ENCODE data around the gene BIN2. TPM values are rescaled to one million over a fixed set of nuclear protein-coding genes. Genes with fewer than 3 reads are reported as not detected.
"Not testable (repeated sequence)": the region's sequence is repeated elsewhere in the genome, so short reads cannot be mapped to it uniquely, and the experiment has no call there.

Gene BIN2
- total RNA-seq, 1 experiment from 2014 or later = 0.14 TPM

DNA sequence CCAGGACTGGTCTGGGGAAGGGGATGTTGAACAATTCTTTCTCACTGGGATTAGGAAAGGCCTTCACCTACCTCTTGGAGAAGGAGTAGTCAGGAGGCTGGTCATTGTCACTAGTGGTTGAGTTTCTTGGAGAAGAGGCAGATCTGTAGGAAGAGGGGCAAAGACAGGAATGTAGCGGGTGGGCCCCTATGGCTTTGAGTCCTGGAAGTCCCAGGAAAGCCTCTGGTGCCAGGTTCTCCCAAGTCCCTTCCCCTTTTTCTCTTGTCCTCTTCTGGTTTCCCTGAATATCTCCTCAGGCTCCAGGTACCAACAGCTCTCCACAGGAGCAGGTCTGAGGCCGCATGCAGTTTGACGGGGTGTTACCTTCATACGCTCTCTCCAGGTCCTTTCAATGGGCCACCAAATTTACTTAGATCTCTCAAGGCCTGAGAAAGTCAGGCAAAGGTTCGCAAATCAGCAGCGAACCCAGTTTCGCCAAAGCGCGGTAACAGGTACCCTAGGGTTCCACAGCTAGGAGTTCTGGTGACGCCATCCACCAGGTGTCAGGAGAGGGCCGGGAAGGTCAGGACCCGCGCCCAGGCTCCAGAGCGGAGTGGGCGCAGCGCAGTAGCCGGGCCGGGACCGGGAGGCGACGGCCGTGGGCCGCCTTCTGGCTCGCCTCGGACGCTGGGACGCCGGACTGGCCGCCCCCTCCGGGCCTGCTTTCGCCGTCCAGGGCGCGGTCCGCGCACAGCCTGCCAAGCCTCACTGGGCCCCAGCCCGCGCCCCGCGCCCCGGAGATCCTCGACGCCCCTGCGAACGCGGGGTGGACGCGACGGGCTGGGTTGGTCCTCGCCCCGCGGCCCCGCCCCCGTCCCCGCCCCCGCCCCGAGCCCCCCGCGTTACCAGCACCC is 54.6 kb downstream of the BIN2 start:
- Histone ChIP-seq H3K27me3 (ENCODE audit: control insufficient read depth, insufficient read depth, low read length) (peaks cover 6% of the 10 kb centered on the region), H3K4me3 (ENCODE audit: insufficient read depth, low read depth, low read length) (peak overlapping the region; percentile 72), H3K36me3 (replicated peaks; ENCODE audit: control insufficient read depth, insufficient read depth, low read length) (no peaks in the 10 kb centered on the region)
- peak; percentile 90 for DNase-seq

DNA sequence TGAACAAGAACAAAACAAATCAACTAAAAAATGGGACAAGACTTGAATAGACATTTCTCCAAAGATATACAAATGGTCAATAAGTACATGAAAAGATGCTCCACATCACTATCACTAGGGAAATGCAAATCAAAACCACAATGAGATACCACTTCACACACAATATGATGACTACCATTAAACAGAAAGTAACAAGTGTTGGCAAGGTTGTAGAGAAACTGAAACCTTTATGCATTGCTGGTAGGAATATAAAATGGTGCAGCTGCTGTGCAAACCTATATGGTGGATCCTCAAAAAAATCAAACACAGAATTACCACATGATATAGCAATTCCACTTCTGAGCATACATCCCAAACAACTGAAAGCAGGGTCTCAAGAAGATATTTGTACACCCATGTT is 59.0 kb downstream of the BIN2 start:
- no peak overlapping the region for H3K4me3 ChIP-seq (ENCODE audit: insufficient read depth, low read depth, low read length)

DNA sequence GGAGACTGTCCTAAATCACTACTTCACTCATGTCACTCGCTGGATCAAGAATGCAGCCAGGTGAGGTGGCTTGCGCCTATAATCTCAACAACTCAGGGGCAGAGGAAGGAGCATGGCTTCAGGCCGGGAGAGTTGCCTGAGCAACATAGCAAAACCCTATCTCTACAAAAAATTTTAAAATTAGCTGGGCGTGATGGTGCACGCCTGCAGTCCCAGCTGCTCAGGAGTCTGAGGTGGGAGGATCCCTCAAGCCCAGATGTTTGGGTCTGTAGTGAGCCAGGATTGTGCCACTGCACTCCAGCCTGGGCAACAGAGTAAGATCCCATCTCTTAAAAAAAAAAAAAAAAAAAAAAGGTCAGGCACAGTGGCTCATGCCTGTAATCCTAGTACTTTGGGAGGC is 59.7 kb downstream of the BIN2 start:
- Histone ChIP-seq H3K36me3 (replicated peaks; ENCODE audit: control insufficient read depth, insufficient read depth, low read length) (no peaks in the 10 kb centered on the region), H3K27me3 (ENCODE audit: control insufficient read depth, insufficient read depth, low read length) (no peaks in the 10 kb centered on the region), H3K4me3 (ENCODE audit: insufficient read depth, low read depth, low read length) (no peak overlapping the region)
- DNase-seq = no peak

More for the DNA sequence above, 59.0 kb downstream of the BIN2 start:
- DNase-seq = no peak
- H3K36me3 ChIP-seq (replicated peaks; ENCODE audit: control insufficient read depth, insufficient read depth, low read length) = no peaks in the 10 kb centered on the region
- no peaks in the 10 kb centered on the region for H3K27me3 ChIP-seq (ENCODE audit: control insufficient read depth, insufficient read depth, low read length)

DNA sequence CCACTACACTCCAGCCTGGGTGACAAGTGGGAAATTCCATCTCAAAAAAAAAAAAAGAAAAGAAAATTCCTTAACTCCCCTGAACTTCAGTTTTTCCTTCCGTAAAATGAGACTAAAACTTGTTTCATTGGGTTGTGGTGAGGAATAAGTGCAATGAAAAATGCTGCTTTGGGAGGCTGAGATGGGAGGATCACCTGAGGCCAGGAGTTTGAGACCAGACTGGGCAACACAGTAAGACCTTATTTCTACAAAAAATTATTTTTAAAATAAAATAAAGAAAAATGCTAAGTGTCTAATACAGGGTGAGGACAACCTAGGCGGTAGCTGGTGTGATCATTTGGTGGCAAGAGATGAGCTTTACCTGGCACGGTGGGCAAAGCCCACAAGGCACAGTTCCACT is 60.6 kb downstream of the BIN2 start:
- Histone ChIP-seq H3K4me3 (ENCODE audit: insufficient read depth, low read depth, low read length) (no peak overlapping the region), H3K27me3 (ENCODE audit: control insufficient read depth, insufficient read depth, low read length) (no peaks in the 10 kb centered on the region), H3K36me3 (replicated peaks; ENCODE audit: control insufficient read depth, insufficient read depth, low read length) (no peaks in the 10 kb centered on the region)
- no peak for DNase-seq

DNA sequence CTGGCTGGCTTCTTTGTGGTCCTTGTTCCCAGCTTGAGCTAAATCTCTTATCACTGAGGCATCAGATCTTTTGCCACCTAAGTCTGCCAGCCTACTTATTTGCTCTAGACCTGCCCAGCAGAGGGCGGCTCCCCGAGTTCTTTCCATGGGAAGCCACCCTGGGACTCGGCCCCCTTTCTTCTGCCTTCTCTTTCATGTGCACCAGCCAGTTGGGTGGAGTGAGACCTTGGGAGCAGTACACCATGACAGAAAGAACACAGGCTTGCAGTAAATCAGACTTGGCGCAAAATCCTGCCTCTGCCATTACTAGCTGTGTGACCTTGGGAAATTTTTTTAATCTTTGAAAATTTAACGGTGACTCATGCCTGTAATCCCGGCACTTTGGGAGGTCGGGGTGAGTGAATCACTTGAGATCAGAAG is 61.2 kb downstream of the BIN2 start:
- no peaks in the 10 kb centered on the region for H3K36me3 ChIP-seq (replicated peaks; ENCODE audit: control insufficient read depth, insufficient read depth, low read length)
- H3K27me3 ChIP-seq (ENCODE audit: control insufficient read depth, insufficient read depth, low read length) = no peaks in the 10 kb centered on the region
- peak; percentile 67 for DNase-seq
- no peak overlapping the region for H3K4me3 ChIP-seq (ENCODE audit: insufficient read depth, low read depth, low read length)

DNA sequence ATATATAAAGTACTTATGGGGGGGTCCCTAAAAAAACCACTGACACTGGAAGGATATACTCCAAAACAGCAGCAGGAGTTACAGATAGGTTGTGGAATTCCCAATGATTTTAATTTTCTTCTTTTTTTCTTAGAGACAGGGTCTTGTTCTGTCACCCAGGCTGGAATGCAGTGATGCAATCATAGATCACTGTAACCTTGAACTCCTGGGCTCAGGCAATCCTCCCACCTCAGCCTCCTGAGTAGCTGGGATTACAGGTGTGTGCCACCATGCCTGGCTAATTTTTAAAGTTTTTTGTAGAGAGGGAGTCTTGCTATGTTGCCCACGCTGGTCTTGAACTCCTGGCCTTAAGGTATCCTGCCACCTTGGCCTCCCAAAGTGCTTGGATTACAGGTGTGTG is 64.4 kb downstream of the BIN2 start:
- H3K27me3 ChIP-seq (ENCODE audit: control insufficient read depth, insufficient read depth, low read length); DNase-seq; H3K4me3 ChIP-seq (ENCODE audit: insufficient read depth, low read depth, low read length); H3K36me3 ChIP-seq (replicated peaks; ENCODE audit: control insufficient read depth, insufficient read depth, low read length): not testable (repeated sequence)

DNA sequence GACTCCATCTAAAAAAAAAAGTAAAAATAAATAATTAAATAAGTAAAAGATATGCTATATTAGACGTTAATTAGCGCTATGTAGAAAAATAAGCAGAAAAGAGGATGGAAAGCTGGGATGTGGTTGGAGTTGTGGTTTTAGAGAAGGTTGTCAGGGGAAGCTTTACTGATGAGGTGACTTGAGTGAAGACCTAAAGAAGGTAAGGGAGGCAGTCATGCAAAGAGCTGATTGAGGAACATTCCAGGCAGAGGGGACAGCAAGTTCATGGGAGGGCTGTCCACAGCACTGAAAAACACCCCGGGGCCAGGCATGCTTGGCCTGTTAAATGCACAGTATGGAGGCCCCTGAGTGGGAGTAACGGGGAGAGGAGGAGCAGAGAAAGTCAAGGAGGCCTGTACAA is 69.4 kb downstream of the BIN2 start:
- no peaks in the 10 kb centered on the region for H3K27me3 ChIP-seq (ENCODE audit: control insufficient read depth, insufficient read depth, low read length)
- H3K4me3 ChIP-seq (ENCODE audit: insufficient read depth, low read depth, low read length) = no peak overlapping the region
- no peak for DNase-seq
- H3K36me3 ChIP-seq (replicated peaks; ENCODE audit: control insufficient read depth, insufficient read depth, low read length) = no peaks in the 10 kb centered on the region

DNA sequence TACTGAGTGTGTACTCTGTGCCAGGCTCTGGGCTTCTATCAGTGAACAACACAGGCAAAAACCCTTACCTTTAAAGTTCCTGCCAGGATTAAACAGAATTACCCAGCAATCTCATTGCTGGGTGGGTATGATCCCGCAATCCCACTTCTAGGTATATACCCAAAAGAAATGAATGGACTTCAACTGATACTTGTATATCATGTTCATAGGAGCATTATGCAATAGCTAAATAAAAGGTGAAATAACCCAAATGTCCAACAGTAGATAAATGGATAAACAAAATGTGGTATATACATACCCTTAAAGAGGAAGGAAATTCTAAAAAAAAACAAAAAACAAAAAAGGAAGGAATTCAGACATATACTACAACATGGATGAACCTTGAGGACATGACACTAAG is 70.7 kb downstream of the BIN2 start:
- Histone ChIP-seq H3K4me3 (ENCODE audit: insufficient read depth, low read depth, low read length) (no peak overlapping the region), H3K36me3 (replicated peaks; ENCODE audit: control insufficient read depth, insufficient read depth, low read length) (no peaks in the 10 kb centered on the region), H3K27me3 (ENCODE audit: control insufficient read depth, insufficient read depth, low read length) (no peaks in the 10 kb centered on the region)
- no peak for DNase-seq

DNA sequence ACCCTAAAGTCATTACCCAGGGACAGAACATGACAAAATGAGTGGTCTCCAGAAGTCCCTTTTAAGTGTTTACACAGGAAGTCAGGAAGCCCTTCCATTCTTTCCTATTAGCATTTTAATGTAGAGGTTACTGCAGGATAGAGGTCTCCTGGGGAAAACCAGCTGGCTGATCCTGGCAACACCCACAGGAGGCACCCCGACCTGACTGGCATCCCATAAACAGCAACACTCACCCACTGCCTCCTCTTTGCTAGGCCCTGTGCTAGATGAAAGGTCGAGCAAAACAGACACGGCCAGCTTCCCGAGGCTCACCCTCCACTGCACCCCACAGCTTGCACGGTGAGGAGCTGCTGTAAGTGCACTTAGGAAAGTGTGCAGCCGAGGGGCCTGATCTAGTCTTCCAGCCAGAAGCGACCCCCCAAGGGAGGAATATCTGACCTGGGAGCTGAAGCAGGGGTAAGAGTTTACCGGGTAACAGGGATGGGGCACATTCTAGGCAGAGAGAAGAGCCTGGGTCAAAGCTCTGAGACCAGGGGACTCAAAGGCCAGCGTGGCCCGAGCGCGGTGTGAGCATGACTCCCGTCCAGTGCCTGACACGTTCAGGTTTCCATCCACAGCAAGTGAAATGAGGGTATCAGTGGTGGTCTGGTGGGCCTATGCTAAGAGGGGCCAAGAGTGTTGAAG is 76.3 kb downstream of the BIN2 start:
- Histone ChIP-seq H3K36me3 (replicated peaks; ENCODE audit: control insufficient read depth, insufficient read depth, low read length) (peaks cover 2% of the 10 kb centered on the region; the same call in 1 of the 2 replicates), H3K27me3 (ENCODE audit: control insufficient read depth, insufficient read depth, low read length) (no peaks in the 10 kb centered on the region), H3K4me3 (ENCODE audit: insufficient read depth, low read depth, low read length) (no peak overlapping the region)
- peak; percentile 51 for DNase-seq

DNA sequence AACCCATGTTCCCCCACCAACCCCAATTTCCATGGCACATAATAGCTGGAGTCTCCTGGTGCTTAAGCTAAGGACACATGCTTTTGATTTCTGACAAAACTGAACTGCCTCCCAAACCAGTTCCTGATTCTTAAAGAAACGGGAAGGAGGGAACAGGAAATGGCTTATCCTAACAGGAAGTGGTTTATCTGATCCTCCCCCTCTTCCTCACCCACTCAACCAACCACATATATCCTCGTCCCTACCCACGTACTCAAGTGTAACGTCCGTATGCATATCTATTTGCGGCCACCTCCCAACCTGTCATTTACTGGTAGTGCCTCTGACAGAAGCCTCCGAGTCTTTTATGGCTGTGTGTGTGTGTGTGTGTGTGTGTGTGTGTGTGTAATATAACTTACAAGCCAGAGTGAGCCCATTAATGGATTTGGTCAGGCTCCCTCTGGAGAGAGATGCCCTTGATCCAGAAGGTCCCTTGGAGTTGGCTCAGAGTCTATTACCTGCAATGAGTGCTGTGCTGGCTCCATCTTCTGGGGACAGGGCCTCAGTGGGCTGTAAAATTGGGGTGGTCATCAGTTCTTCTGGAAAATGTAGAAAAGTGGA is 77.6 kb downstream of the BIN2 start:
- Histone ChIP-seq H3K27me3 (ENCODE audit: control insufficient read depth, insufficient read depth, low read length) (no peaks in the 10 kb centered on the region), H3K36me3 (replicated peaks; ENCODE audit: control insufficient read depth, insufficient read depth, low read length) (peaks cover 6% of the 10 kb centered on the region), H3K4me3 (ENCODE audit: insufficient read depth, low read depth, low read length) (no peak overlapping the region)
- no peak for DNase-seq

DNA sequence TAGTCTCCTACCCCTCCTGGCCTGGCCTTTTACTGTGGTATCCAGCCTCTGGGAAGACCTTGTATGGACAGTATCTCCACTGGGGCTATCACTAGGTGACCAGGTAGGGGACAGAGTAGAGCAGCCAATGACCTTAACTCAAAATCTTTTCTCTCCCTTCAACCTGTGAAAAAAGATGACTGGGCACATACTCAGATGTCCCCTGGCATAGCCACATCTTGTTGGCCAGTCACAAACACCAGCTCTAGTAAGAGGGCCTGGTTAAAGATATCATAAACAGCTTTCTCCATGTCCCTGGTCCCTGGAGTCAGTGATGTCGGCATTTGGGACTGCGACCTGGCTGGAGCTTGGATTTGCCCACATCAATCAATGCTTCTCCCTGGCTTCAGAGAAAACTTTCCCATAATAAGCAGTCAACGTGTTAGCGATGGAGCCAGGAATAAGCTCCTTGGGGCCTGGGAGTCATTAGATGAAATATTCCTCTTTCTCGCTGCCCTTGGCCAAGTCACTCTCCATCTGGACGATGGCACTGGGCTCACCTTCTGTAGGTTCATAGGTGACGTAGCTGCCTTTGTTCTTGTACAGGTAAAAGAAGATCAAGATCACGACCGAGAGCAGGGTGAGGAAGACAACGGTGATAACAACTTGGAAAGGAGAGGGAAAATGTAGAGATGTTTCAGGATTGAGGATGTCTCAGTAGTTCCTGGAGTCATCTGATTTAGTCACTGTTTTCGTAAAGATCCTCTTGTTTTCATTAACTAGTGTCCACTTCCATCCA is 78.3 kb downstream of the BIN2 start:
- H3K27me3 ChIP-seq (ENCODE audit: control insufficient read depth, insufficient read depth, low read length) = no peaks in the 10 kb centered on the region
- no peak overlapping the region for H3K4me3 ChIP-seq (ENCODE audit: insufficient read depth, low read depth, low read length)
- no peak for DNase-seq
- H3K36me3 ChIP-seq (replicated peaks; ENCODE audit: control insufficient read depth, insufficient read depth, low read length) = peaks cover 11% of the 10 kb centered on the region

DNA sequence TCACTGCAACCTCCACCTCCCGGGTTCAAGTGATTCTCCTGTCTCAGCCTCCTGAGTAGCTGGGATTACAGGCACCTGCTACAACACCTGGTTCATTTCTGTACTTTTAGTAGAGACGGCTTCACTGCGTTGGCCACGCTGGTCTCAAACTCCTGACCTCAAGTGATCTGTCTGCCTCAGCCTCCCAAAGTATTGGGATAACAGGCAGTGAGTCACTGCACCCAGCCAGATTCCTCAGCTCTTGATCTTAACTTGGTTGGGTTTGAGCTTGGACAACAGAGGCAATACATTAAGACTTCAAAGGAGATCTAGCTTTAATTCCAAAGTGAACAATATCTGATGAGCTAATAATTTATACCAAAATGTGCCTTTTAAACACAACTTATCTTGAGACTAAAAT is 79.7 kb downstream of the BIN2 start:
- no peaks in the 10 kb centered on the region for H3K27me3 ChIP-seq (ENCODE audit: control insufficient read depth, insufficient read depth, low read length)
- DNase-seq = no peak

DNA sequence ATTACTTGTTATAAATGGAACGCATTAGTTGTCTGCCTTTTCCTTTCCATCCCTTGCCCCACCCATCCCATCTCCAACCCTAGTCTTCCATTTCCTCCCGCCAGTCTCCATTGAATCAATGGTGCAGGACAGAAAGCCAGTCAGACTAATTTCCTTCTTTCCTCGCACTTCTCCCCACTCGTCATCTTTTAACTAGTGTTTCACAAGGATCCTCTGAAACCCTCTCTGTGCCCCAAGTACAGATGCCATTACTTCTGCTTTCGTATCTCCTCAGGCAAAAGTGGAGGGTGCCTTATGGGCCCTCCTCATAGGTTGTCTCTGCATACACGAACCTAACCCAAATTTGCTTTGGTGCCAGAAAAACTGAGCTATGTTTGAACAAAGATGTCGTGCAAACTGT is 81.1 kb downstream of the BIN2 start:
- Histone ChIP-seq H3K4me3 (ENCODE audit: insufficient read depth, low read depth, low read length) (no peak overlapping the region), H3K36me3 (replicated peaks; ENCODE audit: control insufficient read depth, insufficient read depth, low read length) (peaks cover 16% of the 10 kb centered on the region), H3K27me3 (ENCODE audit: control insufficient read depth, insufficient read depth, low read length) (no peaks in the 10 kb centered on the region)
- no peak for DNase-seq

More for the DNA sequence above, 79.7 kb downstream of the BIN2 start:
- H3K36me3 ChIP-seq (replicated peaks; ENCODE audit: control insufficient read depth, insufficient read depth, low read length) = peaks cover 16% of the 10 kb centered on the region
- no peak overlapping the region for H3K4me3 ChIP-seq (ENCODE audit: insufficient read depth, low read depth, low read length)

DNA sequence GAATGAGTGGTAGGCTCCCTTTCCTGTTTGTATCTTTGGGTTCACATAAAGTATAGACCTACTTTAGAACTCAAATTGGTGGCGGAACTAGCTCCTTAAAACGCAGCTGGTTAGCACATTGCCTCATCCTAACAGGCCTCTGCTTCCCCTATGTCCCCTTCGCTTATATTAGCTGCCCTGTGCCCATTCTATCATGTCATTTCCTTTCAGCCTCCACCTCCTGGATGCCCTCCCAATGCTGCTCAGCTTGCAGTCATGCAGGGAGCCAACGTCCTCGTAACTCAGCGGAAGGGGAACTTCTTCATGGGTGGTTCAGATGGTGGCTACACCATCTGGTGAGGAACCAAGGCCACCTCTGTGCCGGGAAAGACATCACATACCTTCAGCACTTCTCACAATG is 81.9 kb downstream of the BIN2 start:
- H3K27me3 ChIP-seq (ENCODE audit: control insufficient read depth, insufficient read depth, low read length) = no peaks in the 10 kb centered on the region
- DNase-seq = no peak
- no peak overlapping the region for H3K4me3 ChIP-seq (ENCODE audit: insufficient read depth, low read depth, low read length)
- peaks cover 16% of the 10 kb centered on the region for H3K36me3 ChIP-seq (replicated peaks; ENCODE audit: control insufficient read depth, insufficient read depth, low read length)
